Activated CD8-positive, alpha-beta memory T cell treated with anti-CD3 and anti-CD28 coated beads for 24 hours (primary cell): Measurements from ENCODE around the gene ZBTB20.
A peak's percentile ranks its signal among the peaks of the same experiment; 100 is the strongest.
"Not testable (repeated sequence)": the region's sequence is repeated elsewhere in the genome, so short reads cannot be mapped to it uniquely, and the experiment has no call there.

Source experiments
- DNase-seq: peaks from one replicate; pipeline ENCODE4 v3.0.0-alpha.2; 2020

Gene ZBTB20

DNA sequence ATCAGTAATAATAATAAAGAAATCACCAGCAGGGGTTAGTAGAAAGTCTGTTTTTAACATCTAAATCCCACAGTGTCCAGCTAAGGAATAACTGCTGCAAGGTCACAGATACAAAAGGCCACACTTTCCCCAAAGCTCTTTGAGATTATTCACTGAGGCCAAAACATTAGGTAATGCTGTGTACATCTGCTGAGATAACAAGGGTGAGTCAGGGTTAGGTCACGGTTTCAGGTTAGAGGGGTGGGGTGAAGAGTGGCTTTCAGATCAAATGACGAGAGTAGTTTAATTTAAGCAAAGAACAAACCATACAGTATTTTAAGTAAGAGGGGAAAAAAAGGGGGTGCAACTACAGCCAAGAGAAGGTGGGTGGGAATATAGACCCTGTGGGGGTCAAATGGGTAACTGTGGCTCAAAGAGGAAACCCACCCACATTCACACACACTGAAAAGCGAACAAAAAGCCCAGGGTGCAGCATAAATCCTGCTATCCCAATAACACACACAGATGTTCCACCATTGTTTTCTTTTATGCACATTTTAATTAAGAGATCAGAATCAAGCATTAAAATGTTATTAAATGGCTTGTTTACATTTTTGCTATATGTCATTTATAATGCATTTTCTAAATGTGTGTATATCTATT is 440.4 kb downstream of the ZBTB20 start:
- peak; percentile 55 for DNase-seq

DNA sequence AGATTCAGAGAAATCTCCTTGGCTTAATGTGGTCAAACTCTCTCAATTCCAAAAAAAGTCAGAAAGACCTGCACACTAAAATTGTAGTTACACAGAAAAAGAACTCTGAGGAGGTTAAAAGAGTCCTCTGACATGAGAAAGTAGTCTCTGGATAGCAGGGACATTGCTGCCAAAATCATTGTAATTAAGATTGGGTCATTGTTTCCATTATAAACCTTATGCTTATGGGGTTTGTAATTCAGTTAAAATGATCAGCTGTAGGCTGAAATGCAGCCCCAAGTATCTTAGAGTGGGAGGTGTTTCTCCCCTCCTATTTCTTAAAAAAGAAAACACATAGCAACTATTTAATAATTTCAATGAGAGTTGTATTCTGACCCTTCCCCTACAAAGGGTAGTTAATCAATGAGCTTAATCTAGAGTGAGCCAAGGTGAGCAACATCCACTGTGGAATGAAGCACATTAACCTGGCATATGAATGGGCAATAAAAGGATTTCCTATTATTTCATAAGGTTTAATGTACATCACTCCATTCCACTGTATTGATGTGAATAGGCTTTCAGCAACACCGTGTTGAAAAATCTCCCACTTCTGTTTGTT is 446.4 kb downstream of the ZBTB20 start:
- DNase-seq: no peak

DNA sequence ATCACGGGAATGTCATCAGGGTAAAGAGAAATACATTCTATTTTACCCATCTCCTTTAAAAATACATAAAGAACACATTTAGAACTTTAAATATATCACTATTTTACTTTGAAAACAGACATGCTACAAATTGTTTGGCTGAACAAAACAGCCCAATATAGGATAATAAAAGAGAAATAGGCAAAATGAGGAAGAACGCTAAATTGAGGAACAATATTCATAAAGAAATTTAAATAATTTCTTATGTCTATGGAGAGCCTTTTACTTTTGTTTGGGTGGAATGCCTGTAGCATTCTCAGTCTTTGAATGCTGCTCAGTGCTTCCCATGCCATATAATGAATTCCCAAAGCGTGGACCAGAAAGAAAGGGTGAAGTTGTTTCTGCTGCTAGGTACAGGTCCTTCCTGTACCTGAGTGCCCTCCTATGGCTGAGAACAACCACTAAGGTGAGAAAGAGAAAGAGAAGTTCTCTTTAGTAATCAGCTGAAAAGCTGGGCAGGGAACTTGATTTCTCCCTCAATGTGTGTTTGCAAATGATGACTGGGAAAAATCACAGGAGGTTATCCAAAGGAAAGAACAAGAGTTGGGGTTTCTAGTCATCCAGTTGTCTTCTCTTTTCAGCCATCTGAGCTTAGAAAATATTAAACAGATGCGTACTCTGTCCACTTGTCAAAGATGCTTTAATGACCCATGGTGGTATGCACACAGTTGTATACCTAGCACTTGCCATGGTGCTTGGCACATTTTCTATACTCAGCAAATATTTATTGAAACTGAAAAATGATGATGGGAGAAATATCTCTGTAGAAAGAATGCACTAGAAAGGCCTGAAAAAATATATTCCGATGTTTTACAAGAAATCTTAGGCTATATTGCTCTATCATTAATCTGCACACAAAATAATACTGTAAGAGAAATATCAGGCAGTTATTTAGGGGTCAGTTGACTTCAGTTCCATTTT is 448.7 kb downstream of the ZBTB20 start:
- DNase-seq: no peak

DNA sequence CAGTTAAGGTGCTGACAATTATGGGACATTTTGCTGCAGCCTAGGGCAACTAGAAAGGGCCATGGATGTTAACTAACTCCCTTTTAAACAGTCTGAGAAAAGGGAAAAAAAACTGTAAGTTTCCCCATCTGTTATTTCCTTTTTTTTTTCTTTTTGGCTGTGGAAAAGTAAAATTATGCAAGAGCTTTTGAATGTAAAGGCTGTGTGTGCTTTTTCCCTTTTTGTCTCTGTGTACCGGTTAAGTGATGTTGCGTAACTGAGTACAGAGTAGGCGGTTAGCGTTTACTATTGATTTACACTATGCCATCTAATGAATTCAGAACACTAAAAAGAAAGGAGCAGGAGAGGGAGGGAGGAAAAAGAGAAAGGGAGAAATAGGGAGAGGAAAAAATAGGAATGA is 449.7 kb downstream of the ZBTB20 start:
- DNase-seq: no peak

DNA sequence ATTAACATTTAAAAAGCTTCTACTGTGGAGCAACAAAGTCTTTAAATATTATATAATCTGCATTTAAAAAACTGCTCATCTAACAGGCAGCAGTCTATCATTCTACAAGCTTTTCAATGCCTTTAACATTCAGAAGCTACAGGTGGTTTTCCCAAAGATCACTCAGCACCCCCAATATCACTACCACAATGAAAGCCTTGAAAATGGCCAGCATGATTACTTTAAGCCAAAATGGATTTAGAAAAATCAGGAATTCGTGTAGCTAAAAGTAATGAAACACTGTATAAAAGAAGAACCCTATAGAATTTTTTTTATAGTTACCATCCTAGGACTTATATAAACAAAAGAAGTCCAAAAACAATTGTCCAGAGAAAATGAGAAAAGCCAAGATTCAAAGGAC is 452.8 kb downstream of the ZBTB20 start:
- no peak for DNase-seq

DNA sequence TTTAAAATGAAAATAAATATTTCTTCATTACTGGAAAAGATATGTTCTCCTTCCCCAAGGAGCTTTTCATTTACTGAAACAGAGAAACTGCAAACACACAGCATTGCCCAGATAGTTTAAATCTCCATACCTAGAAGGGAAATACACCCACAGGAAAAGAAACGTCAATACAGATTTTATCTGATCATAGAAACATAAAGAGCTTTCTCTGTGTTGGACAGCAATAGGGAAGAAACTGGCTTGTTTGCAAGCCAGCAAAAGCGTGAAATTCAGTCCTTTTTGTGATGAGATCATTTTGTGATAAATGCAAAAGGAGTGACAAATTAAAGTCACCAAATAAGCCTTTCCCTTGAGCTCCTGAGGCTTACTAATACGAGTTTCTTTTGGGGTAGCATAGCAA is 455.2 kb downstream of the ZBTB20 start:
- DNase-seq: no peak

DNA sequence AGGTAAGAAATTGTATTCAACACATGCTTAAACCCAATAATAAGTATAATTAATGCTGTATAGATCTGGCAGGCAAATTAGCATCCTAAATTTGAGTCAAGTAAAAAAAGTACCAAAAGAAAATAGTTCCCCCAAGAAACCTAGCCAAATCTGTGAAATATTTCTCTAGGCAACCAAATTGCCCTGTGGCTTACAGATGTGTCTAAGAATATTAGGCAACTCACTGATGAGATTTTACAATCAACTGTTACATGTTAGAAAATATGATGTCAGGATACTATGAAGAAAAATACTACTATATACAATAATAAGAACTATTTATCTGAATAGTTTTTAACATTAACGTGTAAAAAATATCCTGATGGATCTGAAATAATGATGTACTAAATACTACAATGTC is 456.2 kb downstream of the ZBTB20 start:
- DNase-seq: no peak

DNA sequence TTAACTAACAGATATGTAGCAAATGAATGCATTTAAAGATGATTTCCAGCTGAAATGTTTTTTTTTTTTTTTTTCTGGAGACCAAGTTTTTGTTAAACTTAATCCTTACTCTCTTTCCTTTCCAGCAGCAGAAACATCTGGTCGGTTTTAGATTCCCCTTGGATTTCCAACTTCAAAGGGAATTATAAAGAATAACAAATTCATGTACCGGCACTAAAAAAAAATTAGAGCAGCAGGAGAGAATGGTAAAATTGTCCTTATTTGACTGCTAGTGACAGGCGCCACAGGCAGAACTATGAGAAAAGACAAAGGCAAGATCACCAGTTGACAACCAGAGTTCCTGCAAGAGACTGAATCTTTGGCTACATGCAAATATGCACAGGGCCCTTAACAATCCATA is 459.9 kb downstream of the ZBTB20 start:
- no peak for DNase-seq

DNA sequence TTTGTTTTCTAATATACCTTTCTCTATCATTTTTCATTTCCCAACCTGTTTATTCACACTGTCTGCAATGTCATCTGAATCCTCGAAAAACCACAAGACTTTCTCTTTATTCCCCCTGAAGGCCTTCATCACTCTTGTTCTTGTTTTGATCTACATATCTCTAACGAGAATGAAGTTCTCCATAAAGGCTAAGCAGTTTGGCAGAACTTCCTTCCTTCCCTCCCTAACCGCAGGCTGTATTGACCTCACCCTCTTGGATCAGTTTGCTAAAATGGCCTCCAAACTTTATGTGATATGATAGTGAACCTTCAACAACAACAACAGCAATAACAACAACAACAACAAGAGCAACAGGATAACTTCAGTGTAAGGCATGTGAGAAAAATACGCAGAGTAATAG is 460.5 kb downstream of the ZBTB20 start:
- DNase-seq: no peak

DNA sequence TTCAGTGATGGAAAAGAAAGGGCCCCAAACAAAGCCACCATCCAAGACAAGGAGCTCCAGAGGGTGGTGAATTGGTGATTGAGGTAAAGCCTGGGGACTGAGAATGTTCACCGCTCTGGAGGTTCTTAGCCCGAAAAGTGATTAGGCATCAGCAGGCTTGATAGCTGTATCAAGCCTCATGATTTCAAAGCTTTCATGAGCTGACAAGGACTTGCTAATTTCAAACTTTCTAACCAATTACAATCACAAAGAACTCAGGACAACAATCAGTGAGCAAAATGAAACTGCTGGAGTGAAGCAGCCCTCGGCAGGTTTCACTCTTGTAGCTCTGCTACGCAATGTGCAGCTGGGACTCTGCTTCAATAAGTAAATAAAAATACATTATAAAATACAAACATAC is 461.9 kb downstream of the ZBTB20 start:
- no peak for DNase-seq

DNA sequence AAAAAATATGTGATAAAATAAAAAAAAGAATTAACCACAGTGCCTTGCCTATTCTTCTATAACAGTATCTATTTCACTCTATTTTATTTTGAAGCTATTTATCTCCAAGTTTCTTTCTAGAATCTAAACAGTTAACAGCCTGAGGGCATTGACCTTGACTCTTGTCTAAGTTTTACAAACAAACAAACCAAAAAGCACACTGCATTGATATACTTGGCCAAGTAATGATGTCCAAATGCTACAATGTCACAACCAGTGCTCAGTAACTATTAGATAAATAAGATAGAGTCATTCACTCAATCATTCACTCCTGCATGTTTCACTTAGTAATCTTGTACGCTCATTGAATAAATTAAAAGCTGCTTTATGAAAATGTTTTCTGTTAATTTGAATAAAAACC is 466.8 kb downstream of the ZBTB20 start:
- no peak for DNase-seq

DNA sequence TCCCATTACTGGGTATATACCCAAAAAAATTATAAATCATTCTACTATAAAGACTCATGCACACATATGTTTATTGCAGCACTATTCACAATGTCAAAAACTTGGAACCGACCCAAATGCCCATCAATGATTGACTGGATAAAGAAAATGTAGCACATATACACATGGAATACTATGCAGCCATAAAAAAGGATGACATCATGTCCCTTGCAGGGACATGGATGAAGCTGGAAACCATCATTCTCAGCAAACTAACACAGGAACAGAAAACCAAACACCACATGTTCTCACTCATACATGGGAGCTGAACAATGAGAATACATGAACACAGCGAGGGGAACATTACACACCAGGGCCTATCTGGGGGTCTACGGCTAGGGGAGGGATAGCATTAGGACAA is 467.3 kb downstream of the ZBTB20 start:
- DNase-seq: not testable (repeated sequence)

DNA sequence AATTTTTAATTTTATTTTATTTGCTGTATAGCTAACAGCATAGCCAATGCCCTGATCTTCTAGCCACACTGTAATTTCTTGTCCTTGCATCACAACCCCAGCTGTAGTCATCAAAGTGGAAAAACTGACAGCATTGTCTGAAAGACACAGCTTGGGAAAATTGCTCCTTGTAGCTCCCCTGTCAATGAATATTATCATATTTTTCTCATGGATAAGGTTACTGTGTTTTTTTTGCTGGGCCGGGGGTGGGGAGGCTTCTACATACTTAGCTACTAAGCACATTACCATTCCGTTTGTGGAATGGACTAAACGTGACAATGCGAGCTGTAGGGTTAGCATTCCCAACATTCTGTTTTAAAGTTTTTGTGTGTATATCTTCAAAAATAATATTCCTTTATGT is 472.0 kb downstream of the ZBTB20 start:
- no peak for DNase-seq

DNA sequence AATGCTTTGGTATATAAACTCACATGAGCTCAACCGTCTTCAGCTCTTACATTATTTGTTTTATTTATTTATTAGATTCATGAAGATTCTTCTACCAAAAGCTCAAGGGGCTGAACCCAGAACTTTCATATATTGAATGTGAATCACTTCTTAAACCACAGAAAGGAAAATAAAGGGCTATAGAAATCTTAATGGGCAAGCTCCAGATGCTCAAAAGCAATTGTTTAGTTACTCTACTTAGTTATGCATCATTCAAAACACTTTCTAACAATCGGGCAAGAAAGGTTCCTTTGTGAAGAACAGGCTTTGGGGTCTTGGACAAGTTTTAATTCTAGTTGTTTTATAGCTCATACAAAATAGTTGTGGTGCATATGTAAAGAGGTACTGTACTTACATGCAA is 473.1 kb downstream of the ZBTB20 start:
- no peak for DNase-seq

DNA sequence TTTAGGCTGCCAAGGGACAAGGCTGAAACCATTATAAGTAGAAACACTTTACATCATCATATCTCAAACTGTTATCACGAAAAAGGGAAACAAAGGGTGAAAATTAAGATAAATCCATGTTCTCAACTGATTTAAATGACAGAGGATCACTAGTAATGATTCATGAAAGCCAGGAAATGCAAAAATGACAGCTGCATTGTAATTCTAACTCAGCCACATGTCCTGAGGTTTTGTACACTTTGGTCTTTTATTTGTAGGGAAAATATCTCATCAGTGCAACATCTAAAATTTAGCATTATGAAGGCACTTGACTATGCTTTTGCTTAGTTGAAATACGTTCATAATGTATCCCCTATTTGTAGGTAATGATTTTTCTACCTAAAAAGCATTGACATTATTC is 473.6 kb downstream of the ZBTB20 start:
- DNase-seq: no peak

DNA sequence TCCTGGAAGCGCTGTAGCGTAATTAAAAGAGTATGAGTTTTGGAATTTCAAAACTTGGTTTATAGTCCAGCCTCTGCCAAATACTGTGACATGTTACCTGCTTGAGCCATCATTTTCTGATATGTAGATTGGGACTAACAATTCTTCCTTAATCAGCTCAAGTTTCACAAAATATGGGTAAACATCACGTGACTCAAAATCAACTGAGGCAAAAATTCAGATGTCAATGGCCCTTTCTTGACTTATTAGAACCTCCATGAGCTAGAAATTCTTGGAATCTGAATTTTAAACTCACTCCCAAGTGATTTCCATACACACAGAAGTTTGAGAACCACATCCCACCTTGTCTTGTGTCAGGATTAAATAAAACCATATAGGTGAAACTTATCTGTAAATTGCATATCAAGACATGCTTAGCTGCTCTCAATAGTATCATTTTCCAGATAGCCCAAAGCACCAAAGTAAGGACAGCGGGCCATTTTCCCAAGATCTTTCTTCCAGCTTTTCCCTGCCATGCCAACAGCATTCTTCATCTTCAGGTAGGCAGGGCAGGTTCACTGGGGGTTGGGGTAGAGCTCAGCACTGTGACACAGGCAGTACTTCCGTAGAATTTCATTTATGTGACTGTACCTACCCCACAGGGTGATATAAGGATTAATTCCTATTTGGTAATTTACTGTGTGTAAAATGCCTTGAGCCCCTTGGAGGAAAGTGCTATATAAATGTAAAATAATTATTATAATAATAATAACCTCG is 474.2 kb downstream of the ZBTB20 start:
- DNase-seq: no peak

DNA sequence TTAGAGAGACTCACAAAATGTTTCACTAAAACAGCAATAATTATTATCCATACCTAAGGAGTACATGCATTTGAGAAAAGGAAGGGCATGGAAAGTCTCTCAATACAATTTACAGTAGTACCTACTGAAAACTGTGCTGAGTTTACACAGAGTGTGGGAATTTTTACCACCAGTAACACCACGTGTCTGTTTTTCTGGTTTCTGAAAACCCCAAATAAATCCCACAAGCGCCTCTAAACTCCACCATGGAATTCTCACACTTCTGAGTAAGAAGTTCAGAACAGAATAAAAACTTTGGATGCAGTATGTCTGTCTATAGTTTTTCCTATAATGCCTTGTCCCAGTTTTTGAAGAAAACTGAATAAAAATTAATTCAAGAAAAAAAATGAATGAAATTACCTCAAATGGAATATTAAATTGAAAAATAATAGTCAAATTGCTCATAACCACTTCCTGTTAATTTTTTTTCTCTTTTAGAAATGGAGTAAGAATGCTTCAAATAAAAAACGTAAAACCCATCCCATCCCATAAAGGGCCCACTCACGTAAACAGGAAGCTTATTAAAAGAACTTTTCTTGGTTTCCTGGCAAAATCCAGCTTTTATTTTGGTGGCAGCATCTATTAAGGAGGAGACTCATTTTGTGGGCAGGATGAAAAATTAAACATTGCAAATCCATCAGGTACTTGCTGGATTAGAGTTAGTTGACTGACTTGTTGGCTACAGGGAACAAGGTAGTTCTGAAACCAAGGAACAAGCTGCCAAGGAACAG is 475.2 kb downstream of the ZBTB20 start:
- no peak for DNase-seq

DNA sequence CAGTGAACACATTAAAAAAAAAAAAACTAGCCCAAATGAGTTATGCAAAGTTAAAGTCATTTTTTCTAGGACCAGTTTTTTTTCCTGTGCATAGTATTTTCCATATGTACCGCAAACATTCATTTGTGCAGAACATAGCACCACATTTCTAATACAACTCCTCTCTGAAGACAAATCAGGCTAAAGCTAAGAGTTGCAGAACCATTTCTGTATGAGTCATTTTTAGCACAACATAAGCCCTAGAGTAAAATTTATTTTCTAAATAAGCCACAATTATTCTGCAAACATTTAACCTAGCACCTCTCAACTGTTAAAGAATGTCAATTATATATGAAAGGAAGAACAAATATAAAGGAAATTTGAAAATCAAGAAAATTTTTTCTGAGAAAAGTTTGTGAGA is 477.5 kb downstream of the ZBTB20 start:
- no peak for DNase-seq

DNA sequence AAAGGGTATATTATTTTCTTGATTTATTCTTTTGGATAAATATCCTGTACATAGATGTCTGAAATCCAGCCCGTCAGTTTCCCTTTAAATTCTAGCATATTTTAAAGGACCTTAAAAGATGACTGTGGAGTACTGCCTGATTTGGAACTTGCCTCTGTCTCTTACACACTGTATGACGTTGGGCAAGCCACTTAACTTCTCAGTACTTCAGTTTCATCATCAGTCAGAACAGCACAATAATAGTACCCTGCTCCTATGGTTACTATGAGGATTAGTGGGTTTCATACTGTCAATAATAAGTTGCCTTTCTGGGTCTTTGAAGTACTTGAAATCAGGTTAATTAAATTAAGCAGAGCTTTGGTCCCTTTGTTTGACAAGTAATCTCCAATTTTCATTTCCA is 479.0 kb downstream of the ZBTB20 start:
- DNase-seq: no peak

DNA sequence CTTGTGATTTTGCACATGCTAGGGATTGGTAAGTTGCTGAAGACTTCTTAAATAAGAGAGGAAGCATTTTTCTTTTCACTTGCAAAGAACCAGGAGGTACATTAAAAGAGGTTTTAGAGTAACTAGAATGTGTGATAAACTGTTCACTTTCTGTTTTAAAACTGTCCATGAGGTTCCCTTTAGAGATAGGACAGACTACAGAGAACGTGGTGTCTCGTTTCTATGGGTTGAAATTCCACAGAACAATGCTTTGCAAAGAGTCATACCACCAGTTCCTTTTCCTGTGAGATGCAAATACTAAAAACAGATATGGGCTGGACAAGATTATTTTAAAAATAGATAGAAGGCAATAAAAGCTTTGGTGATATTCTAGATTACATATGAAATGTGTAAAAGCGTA is 480.5 kb downstream of the ZBTB20 start:
- DNase-seq: no peak

DNA sequence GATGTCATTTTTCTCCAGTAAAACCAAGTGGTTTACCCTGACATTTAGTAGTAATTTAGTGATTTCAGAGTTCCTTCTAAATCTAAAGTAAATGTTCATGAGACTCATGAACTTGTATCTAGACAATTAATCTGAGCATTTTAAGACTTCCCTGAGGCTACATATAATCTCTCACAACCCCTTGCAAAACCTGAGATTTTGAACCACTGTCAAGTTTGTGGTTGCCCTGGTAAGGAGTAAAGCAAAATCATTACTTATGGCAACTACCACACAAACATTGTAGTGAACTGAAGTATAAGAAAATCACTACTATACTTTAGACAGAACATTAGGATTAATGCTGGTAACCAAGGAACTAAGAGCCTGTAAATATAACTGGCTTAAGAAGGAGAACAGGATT is 483.1 kb downstream of the ZBTB20 start:
- no peak for DNase-seq

DNA sequence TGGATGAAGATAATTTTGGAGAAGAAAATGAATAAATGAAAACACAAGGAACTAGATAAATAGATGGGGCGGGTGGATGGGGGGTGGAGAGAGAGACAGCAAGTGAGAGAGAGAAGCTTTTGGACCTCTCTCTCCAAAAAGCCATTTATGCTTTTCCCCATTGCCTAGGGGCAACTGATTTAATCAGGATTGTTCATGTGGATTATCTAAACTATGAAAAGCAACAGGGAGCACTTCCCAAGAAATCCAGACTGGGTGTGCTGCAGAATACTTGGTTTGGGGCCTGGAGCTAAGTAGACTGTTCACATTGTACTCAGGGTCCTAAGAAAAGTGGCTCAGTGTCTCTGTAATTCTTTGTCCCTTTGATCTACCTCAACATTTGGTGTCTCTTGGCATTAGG is 486.3 kb downstream of the ZBTB20 start:
- DNase-seq: no peak

DNA sequence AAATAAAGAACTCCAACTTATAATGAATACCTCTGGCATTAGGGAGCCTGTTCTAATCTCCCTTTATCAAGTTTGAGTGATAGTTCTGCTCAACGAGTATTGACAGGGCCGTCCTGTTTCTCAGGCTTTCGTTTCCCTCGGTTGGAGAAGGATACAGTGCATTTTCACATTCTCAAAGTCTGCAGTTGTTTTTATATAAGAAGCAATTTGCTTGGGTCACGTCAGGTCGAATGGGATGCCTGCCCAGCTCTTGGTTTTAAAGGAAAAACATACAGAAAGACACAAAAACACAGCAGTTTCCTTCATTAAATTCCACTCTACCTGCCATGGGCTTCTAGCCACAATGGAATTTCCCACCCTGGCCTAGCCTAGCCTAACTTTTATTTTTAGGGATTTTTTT is 487.0 kb downstream of the ZBTB20 start:
- DNase-seq: no peak
